GM12878 (cell line): ENCODE measurements around the gene TEC. TPM values are rescaled to one million over a fixed set of nuclear protein-coding genes. Genes with fewer than 3 reads are reported as not detected.

Source experiments
- ATAC-seq: fragments of 200-7000 bp; cut with Tn5 transposase; 3 replicates; pipeline ENCODE4 v1.9.1; 2020; ENCODE audit warnings: mild to moderate bottlenecking, moderate library complexity
- BruUV-seq: library from RNA; stranded (reverse); fragments of 400-500 nt; replicated peaks from 2 replicates; lab custom pipeline; 2021; lab: Mats Ljungman, UMichigan
- CTCF ChIA-PET: fragments of 300-600 bp; sonication (Branson Sonifier 250); formaldehyde crosslinking; extraction: SDS; loops from one replicate; lab custom pipeline; 2021; ENCODE audit warnings: inconsistent platforms; lab: Yijun Ruan, JAX
- POLR2A ChIA-PET: fragments of 350-600 bp; formaldehyde crosslinking; extraction: SDS; loops from one replicate; lab custom pipeline; 2021; ENCODE audit warnings: inconsistent platforms; lab: Charles Lee
- RAD21 ChIA-PET: fragments of 300-600 bp; sonication (Branson Sonifier 250); formaldehyde crosslinking; loops from one replicate; lab custom pipeline; 2023; ENCODE audit warnings: antibody characterized with exemption; ENCODE audit not compliant: unreplicated experiment; lab: Charles Lee
- SMC1A ChIA-PET: fragments of 300-600 bp; sonication (Branson Sonifier 250); formaldehyde crosslinking; loops from one replicate; lab custom pipeline; 2023; ENCODE audit not compliant: unreplicated experiment, uncharacterized antibody; lab: Charles Lee
- DNase-seq: peaks from one replicate; pipeline ENCODE4 v3.0.0-alpha.2; 2011; ENCODE audit warnings: low read depth, low spot score
- FAIRE-seq: peaks from 3 replicates; lab custom pipeline; 2011; peaks lifted over from hg19 to GRCh38; lab: Jason Lieb, UNC
- H2AFZ ChIP-seq: 2 replicates; pipeline ENCODE4 v1.6.0; 2011; ENCODE audit warnings: low read depth, low read length, control low read depth; ENCODE audit not compliant: control insufficient read depth
- H3K27ac ChIP-seq: 2 replicates; pipeline ENCODE4 v1.5.1; 2011; ENCODE audit warnings: control low read depth; ENCODE audit not compliant: control insufficient read depth, insufficient read depth
- H3K27me3 ChIP-seq, 2 experiments: replicated peaks in 1 of 2; 2 replicates each; pipeline versions ENCODE4 v1.6.0 to v1.6.1; 2011; ENCODE audit warnings: low read length in 1 of 2; ENCODE audit not compliant: control insufficient read depth in 2 of 2, insufficient read depth in 2 of 2
- H3K36me3 ChIP-seq, 2 experiments: 2 replicates each; pipeline ENCODE4 v1.5.1; 2011; ENCODE audit warnings: low read length in 1 of 2; ENCODE audit not compliant: control insufficient read depth in 2 of 2, insufficient read depth in 2 of 2
- H3K4me1 ChIP-seq: 2 replicates; pipeline ENCODE4 v1.6.1; 2011; ENCODE audit warnings: mild to moderate bottlenecking, low read length, moderate library complexity, mixed read lengths; ENCODE audit not compliant: control insufficient read depth, insufficient read depth
- H3K4me2 ChIP-seq: 2 replicates; pipeline ENCODE4 v1.6.0; 2011; ENCODE audit warnings: control low read depth; ENCODE audit not compliant: control insufficient read depth, insufficient read depth
- H3K4me3 ChIP-seq: fragments of 200-600 bp; sonication (generic); 2 replicates; pipeline ENCODE4 v1.5.1; 2016
- H3K79me2 ChIP-seq: 2 replicates; pipeline ENCODE4 v1.6.0; 2011; ENCODE audit warnings: low read length; ENCODE audit not compliant: control insufficient read depth, insufficient read depth
- H3K9ac ChIP-seq: 2 replicates; pipeline ENCODE4 v1.8.0; 2011; ENCODE audit warnings: low read length, control low read depth, mixed read lengths; ENCODE audit not compliant: control insufficient read depth, insufficient read depth
- H3K9me3 ChIP-seq: replicated peaks from 3 replicates; pipeline ENCODE4 v1.5.1; 2011; ENCODE audit warnings: mild to moderate bottlenecking, low read length; ENCODE audit not compliant: control insufficient read depth, insufficient read depth
- H4K20me1 ChIP-seq: 2 replicates; pipeline ENCODE4 v1.6.0; 2011; ENCODE audit not compliant: control insufficient read depth, insufficient read depth
- E4F1 ChIP-seq: fragments of 450-650 bp; IDR thresholded peaks from 2 replicates; pipeline ENCODE4 v1.6.1; 2018; ENCODE audit warnings: borderline replicate concordance, mild to moderate bottlenecking; ENCODE audit not compliant: partially characterized antibody
- HDAC2 ChIP-seq: fragments of 200-600 bp; sonication (generic); IDR thresholded peaks from 2 replicates; pipeline ENCODE4 v1.6.1; 2017
- MEF2B ChIP-seq: fragments of 450-650 bp; IDR thresholded peaks from 2 replicates; pipeline ENCODE4 v1.6.1; 2018; ENCODE audit warnings: mild to moderate bottlenecking, moderate library complexity; ENCODE audit not compliant: partially characterized antibody, poor library complexity, severe bottlenecking
- NFXL1 ChIP-seq: fragments of 450-650 bp; IDR thresholded peaks from 2 replicates; pipeline ENCODE4 v1.6.1; 2017; ENCODE audit warnings: antibody characterized with exemption, mild to moderate bottlenecking, borderline replicate concordance
- USF2 ChIP-seq: IDR thresholded peaks from 2 replicates; pipeline ENCODE4 v1.6.1; 2011; ENCODE audit warnings: low read depth, low read length, improper control_type of control experiment, borderline replicate concordance
- WRNIP1 ChIP-seq: IDR thresholded peaks from 2 replicates; pipeline ENCODE4 v1.6.1; 2011; ENCODE audit warnings: low read depth, low read length, improper control_type of control experiment, borderline replicate concordance
- YBX1 ChIP-seq: fragments of 450-650 bp; IDR thresholded peaks from 2 replicates; pipeline ENCODE4 v1.6.1; 2016; ENCODE audit warnings: antibody characterized with exemption
- ZNF384 ChIP-seq: IDR thresholded peaks from 2 replicates; pipeline ENCODE4 v1.6.1; 2012; ENCODE audit warnings: low read depth, mild to moderate bottlenecking, low read length, improper control_type of control experiment, borderline replicate concordance
- WGBS: methylation state at CpG from one replicate; pipeline ENCODE4 v1.1.6; 2016; ENCODE audit warnings: low lambda C conversion rate; ENCODE audit not compliant: insufficient replicate concordance, insufficient coverage; ENCODE audit errors: missing lambda C conversion rate; 5-methylcytosine and 5-hydroxymethylcytosine counted together
- in situ Hi-C: fragments of 300-500 bp; cut with MboI; formaldehyde crosslinking; loops from 9 replicates; pipeline ENCODE4 v1.14.3; 2018; ENCODE audit warnings: mixed read lengths
- intact Hi-C: fragments of 100-400 bp; cut with micrococcal nuclease; formaldehyde crosslinking; loops from one replicate; pipeline ENCODE4 v1.14.2; 2022; ENCODE audit not compliant: unreplicated experiment
- polyA plus RNA-seq, 11 experiments: library from polyadenylated mRNA; depleted of rRNA in 4 of 11; unstranded in 6 of 11; stranded (reverse) in 5 of 11; fragments of >200 nt; fragmentation: Nextera tagmentation in 4 of 11; fragmentation: Illumina TruSeq in 1 of 11; extraction: Ambion mirVana in 4 of 11; extraction: Trizol in 1 of 11; gene quantifications; 1 replicate in 1 of 11; 2 replicates in 10 of 11; pipeline versions ENCODE4 v1.2.1 to v1.2.3, GENCODE V29; 2011 to 2016; ENCODE audit warnings: inconsistent platforms in 2 of 11, missing spikeins in 2 of 11, low read depth in 1 of 11
- total RNA-seq, 4 experiments: library from RNA; depleted of rRNA in 3 of 4; stranded (reverse); fragments of >200 nt in 3 of 4; fragmentation: Illumina TruSeq in 1 of 4; extraction: Trizol in 1 of 4; gene quantifications; 2 replicates each; pipeline versions ENCODE4 v1.2.1 to v1.2.3, GENCODE V29; 2013 to 2021
- TF ChIP-seq, protein P1 (sequence below): IDR thresholded peaks from 2 replicates; pipeline ENCODE4 v1.6.1; 2012; ENCODE audit warnings: improper control_type of control experiment, low read depth, low read length; ENCODE audit not compliant: insufficient replicate concordance

TEC gene
- total and polyA plus RNA-seq, 10 of the 15 experiments (the other 5 are each of a cell fraction or from before 2014, with no cell fraction given), result 7.4 to 27.2 (median 17.1) TPM

DNA sequence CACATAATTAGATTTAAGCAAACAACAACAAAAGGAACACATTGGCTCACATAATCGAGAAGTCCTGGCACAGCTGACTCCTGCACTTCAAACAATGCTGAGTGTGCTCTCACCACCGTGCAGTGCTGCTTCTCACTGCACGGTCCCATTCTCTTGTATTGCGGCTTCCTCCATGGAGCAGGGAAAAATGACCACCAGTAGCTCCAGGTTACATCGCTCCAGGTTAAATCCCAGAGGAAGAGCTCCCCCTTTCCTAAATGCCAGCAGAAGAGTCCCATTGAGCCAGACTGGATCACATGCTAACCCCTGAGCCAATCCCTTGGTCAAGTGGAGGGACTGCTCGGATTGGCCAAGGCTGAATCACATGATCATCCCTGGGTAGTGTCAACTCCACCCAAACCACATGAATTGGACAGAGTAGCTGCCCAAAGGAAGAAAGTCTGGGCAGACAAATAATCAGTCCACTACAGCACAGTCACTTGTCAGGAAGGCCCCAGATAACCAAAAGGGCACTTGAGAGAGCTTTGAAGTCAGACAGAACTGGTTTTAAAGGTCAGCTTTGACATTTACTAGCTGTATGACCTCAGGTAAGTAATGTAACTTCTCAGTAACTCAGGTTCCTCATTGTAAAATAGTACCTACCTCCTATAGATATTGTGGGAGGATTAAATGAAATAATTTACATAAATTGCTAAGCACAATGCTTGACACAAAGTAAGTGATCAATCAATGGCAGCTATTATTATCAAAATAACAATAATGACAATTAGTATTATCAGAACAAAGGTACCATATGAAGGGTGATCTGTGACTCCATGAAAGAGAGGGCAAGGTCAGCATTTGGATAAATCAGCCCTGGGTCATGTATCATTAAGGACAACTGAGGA, 14.3 kb downstream of the TEC start:
- intact Hi-C loops, result no loop called here
- ChIA-PET CTCF (interaction anchor here (0.7 to 1.2 kb wide), 5 partner anchors 12 to 60 kb away, joined by 3 to 4 read pairs (median 3); no protein-coding TSS in a partner anchor), POLR2A (interaction anchor here (0.7 to 1.7 kb wide), 4 partner anchors 12 to 45 kb away, joined by 3 to 5 read pairs (median 4); no protein-coding TSS in a partner anchor), RAD21 (no interaction called here), SMC1A (interaction anchor here (0.8 to 2.1 kb wide), 9 partner anchors 10 to 209 kb away, joined by 3 to 6 read pairs (median 3); no protein-coding TSS in a partner anchor)
- Histone ChIP-seq H4K20me1 (no peaks in the 10 kb centered on the region; the same call in 1 of the 2 replicates), H3K4me1 (peaks cover 6% of the 10 kb centered on the region; the same call in 1 of the 2 replicates), H3K4me2 (no peak overlapping the region), H3K27ac (no peak overlapping the region), H2AFZ (no peak overlapping the region), H3K4me3 (no peak overlapping the region), H3K36me3 (peaks cover 0 to 5% of the 10 kb centered on the region in 2 experiments; a peak in 2 of 4 replicates), H3K27me3 (no peaks in the 10 kb centered on the region), H3K9ac (no peak overlapping the region), H3K79me2 (peaks cover 84% of the 10 kb centered on the region), H3K9me3 (no peaks in the 10 kb centered on the region; the same call in 2 of the 3 replicates)
- BruUV-seq, result no TSS peak
- FAIRE-seq (no peak), DNase-seq (no peak), ATAC-seq (peak; percentile 40)
- in situ Hi-C loops, result no loop called here
- WGBS, result 85% methylated on average over 6 of the region's 6 CpGs
- TF ChIP-seq MEF2B, result no peak
- no peak for TF ChIP-seq NFXL1
- TF ChIP-seq, protein P1, sequence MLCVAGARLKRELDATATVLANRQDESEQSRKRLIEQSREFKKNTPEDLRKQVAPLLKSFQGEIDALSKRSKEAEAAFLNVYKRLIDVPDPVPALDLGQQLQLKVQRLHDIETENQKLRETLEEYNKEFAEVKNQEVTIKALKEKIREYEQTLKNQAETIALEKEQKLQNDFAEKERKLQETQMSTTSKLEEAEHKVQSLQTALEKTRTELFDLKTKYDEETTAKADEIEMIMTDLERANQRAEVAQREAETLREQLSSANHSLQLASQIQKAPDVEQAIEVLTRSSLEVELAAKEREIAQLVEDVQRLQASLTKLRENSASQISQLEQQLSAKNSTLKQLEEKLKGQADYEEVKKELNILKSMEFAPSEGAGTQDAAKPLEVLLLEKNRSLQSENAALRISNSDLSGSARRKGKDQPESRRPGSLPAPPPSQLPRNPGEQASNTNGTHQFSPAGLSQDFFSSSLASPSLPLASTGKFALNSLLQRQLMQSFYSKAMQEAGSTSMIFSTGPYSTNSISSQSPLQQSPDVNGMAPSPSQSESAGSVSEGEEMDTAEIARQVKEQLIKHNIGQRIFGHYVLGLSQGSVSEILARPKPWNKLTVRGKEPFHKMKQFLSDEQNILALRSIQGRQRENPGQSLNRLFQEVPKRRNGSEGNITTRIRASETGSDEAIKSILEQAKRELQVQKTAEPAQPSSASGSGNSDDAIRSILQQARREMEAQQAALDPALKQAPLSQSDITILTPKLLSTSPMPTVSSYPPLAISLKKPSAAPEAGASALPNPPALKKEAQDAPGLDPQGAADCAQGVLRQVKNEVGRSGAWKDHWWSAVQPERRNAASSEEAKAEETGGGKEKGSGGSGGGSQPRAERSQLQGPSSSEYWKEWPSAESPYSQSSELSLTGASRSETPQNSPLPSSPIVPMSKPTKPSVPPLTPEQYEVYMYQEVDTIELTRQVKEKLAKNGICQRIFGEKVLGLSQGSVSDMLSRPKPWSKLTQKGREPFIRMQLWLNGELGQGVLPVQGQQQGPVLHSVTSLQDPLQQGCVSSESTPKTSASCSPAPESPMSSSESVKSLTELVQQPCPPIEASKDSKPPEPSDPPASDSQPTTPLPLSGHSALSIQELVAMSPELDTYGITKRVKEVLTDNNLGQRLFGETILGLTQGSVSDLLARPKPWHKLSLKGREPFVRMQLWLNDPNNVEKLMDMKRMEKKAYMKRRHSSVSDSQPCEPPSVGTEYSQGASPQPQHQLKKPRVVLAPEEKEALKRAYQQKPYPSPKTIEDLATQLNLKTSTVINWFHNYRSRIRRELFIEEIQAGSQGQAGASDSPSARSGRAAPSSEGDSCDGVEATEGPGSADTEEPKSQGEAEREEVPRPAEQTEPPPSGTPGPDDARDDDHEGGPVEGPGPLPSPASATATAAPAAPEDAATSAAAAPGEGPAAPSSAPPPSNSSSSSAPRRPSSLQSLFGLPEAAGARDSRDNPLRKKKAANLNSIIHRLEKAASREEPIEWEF, result no peak
- TF ChIP-seq HDAC2, result no peak
- TF ChIP-seq YBX1, result no peak
- no peak for TF ChIP-seq E4F1
- TF ChIP-seq ZNF384, result no peak
- no peak for TF ChIP-seq USF2
- no peak for TF ChIP-seq WRNIP1
